Measurements from ENCODE around the gene CFAP46.
A peak's percentile ranks its signal among the peaks of the same experiment; 100 is the strongest.

CFAP46 gene

GRCh38 chr10:132786884-132787494, 155.4 kb downstream of the CFAP46 start:
- no peak overlapping the region for H3K4me3 ChIP-seq (replicated peaks; ENCODE audit: low read depth, low read length)
- no peak for DNase-seq (ENCODE audit: low read depth)

GRCh38 chr10:132786476-132786883, 155.9 kb downstream of the CFAP46 start:
- DNase-seq (ENCODE audit: low read depth): no peak
- TF ChIP-seq CTCF (IDR thresholded peaks at IDR 0.05; ENCODE audit: low read length, missing control alignments): no peak
- no peak overlapping the region for H3K4me3 ChIP-seq (replicated peaks; ENCODE audit: low read depth, low read length)

More at GRCh38 chr10:132786884-132787494, 155.4 kb downstream of the CFAP46 start:
- TF ChIP-seq CTCF (IDR thresholded peaks at IDR 0.05; ENCODE audit: low read length, missing control alignments): no peak

GRCh38 chr10:132785723-132786475, 156.5 kb downstream of the CFAP46 start, which contains the start of gene NKX6-2:
Gene NKX6-2 (minus strand): TSS chr10:132786147. CDS start chr10:132785948, 199 bp downstream.
- H3K4me3 ChIP-seq (replicated peaks; ENCODE audit: low read depth, low read length): no peak within 1 kb of the TSS
- peak; percentile 8 for DNase-seq (ENCODE audit: low read depth)
- TF ChIP-seq CTCF (IDR thresholded peaks at IDR 0.05; ENCODE audit: low read length, missing control alignments): no peak

GRCh38 chr10:132784866-132785722, 157.3 kb downstream of the CFAP46 start:
- no peak for TF ChIP-seq CTCF (IDR thresholded peaks at IDR 0.05; ENCODE audit: low read length, missing control alignments)
- DNase-seq (ENCODE audit: low read depth): no peak
- H3K4me3 ChIP-seq (replicated peaks; ENCODE audit: low read depth, low read length): no peak overlapping the region

- H3K4me3 ChIP-seq (replicated peaks; ENCODE audit: low read depth, low read length): no peak overlapping the region
- TF ChIP-seq CTCF (IDR thresholded peaks at IDR 0.05; ENCODE audit: low read length, missing control alignments): no peak
- no peak for DNase-seq (ENCODE audit: low read depth)
These were observed 158.2 kb downstream of the CFAP46 start for GRCh38 chr10:132783940-132784865.

All from fibroblast of pulmonary artery (primary cell).